GM23338 (cell line): ENCODE data around the gene CHRNA3. TPM values are rescaled to one million over a fixed set of nuclear protein-coding genes. Genes with fewer than 3 reads are reported as not detected.

Experiments used
- ATAC-seq: fragments of 200-7000 bp; cut with Tn5 transposase; 3 replicates; pipeline ENCODE4 v1.9.1; 2020
- DNase-seq: peaks from one replicate; pipeline ENCODE4 v3.0.0-alpha.2; 2015; ENCODE audit warnings: low spot score
- H2AFZ ChIP-seq: fragments of 200-600 bp; sonication (generic); 2 replicates; pipeline ENCODE4 v1.8.0; 2016; ENCODE audit warnings: antibody characterized with exemption, mild to moderate bottlenecking, moderate library complexity
- H3F3A ChIP-seq: fragments of 200-600 bp; sonication (generic); replicated peaks from 2 replicates; pipeline ENCODE4 v1.8.0; 2017; ENCODE audit warnings: antibody characterized with exemption, mixed run types, low read depth
- H3K27ac ChIP-seq: fragments of 200-600 bp; sonication (generic); 2 replicates; pipeline ENCODE4 v1.6.1; 2016; ENCODE audit warnings: low read depth
- H3K27me3 ChIP-seq: fragments of 200-600 bp; sonication (generic); 2 replicates; pipeline ENCODE4 v1.8.0; 2016; ENCODE audit warnings: mild to moderate bottlenecking, mixed run types, moderate library complexity; ENCODE audit not compliant: insufficient read depth
- H3K36me3 ChIP-seq: fragments of 200-600 bp; sonication (generic); 2 replicates; pipeline ENCODE4 v1.8.0; 2016; ENCODE audit warnings: mild to moderate bottlenecking; ENCODE audit not compliant: insufficient read depth
- H3K4me1 ChIP-seq: fragments of 200-600 bp; sonication (generic); 2 replicates; pipeline ENCODE4 v1.8.0; 2016; ENCODE audit warnings: mild to moderate bottlenecking, moderate library complexity; ENCODE audit not compliant: insufficient read depth
- H3K4me2 ChIP-seq: fragments of 200-600 bp; sonication (generic); 2 replicates; pipeline ENCODE4 v1.7.1; 2017; ENCODE audit warnings: mixed run types
- H3K4me3 ChIP-seq: fragments of 200-600 bp; sonication (generic); 2 replicates; pipeline ENCODE4 v1.6.1; 2016; ENCODE audit warnings: mixed run types
- H3K79me2 ChIP-seq: fragments of 200-600 bp; sonication (generic); replicated peaks from 2 replicates; pipeline ENCODE4 v1.8.0; 2017; ENCODE audit warnings: mild to moderate bottlenecking; ENCODE audit not compliant: insufficient read depth
- H3K9me2 ChIP-seq: fragments of 200-600 bp; sonication (generic); 2 replicates; pipeline ENCODE4 v1.8.0; 2017; ENCODE audit not compliant: insufficient read depth
- H4K20me1 ChIP-seq: fragments of 200-600 bp; sonication (generic); replicated peaks from 2 replicates; pipeline ENCODE4 v1.8.0; 2017; ENCODE audit warnings: mild to moderate bottlenecking; ENCODE audit not compliant: insufficient read depth
- H3K27ac Mint-ChIP-seq: 2 replicates; pipeline ENCODE4 v1.8.0; 2020; ENCODE audit warnings: inconsistent platforms, mild to moderate bottlenecking, moderate library complexity, mixed read lengths
- H3K27me3 Mint-ChIP-seq: 3 replicates; pipeline ENCODE4 v1.8.0; 2022; ENCODE audit warnings: low read depth, mild to moderate bottlenecking, moderate library complexity, mixed read lengths, inconsistent platforms; ENCODE audit not compliant: insufficient read depth, poor library complexity
- H3K36me3 Mint-ChIP-seq: 3 replicates; pipeline ENCODE4 v1.8.0; 2021; ENCODE audit warnings: low read depth, mild to moderate bottlenecking, inconsistent platforms, moderate library complexity, mixed read lengths
- H3K4me1 Mint-ChIP-seq: 3 replicates; pipeline ENCODE4 v1.8.0; 2020; ENCODE audit warnings: mild to moderate bottlenecking, inconsistent platforms, mixed read lengths
- H3K4me3 Mint-ChIP-seq: 3 replicates; pipeline ENCODE4 v1.8.0; 2021; ENCODE audit warnings: moderate library complexity, mild to moderate bottlenecking, inconsistent platforms, mixed read lengths
- H3K9me3 Mint-ChIP-seq: 3 replicates; pipeline ENCODE4 v1.8.0; 2020; ENCODE audit warnings: moderate library complexity, mild to moderate bottlenecking, inconsistent platforms, mixed read lengths
- CREB1 ChIP-seq: fragments of 250-450 bp; sonication (Bioruptor Pico); IDR thresholded peaks from 2 replicates; pipeline ENCODE4 v1.5.0; 2020; ENCODE audit warnings: low read depth, mild to moderate bottlenecking, moderate library complexity
- CTCF ChIP-seq, 2 experiments: fragments of 200-600 bp in 1 of 2; sonication (generic) in 1 of 2; conservative IDR thresholded peaks; 2 replicates each; pipeline versions ENCODE4 v1.5.1 to v1.6.1; 2016 to 2017; ENCODE audit warnings: antibody characterized with exemption in 2 of 2, low read depth in 2 of 2, mild to moderate bottlenecking in 2 of 2, moderate library complexity in 1 of 2
- ETS1 ChIP-seq: IDR thresholded peaks from 2 replicates; pipeline ENCODE4 v1.6.1; 2016; ENCODE audit warnings: antibody characterized with exemption
- EZH2 ChIP-seq: fragments of 200-600 bp; sonication (generic); IDR thresholded peaks from one replicate; pipeline ENCODE4 v1.8.0; 2017; ENCODE audit warnings: antibody characterized with exemption, mild to moderate bottlenecking, low read depth; ENCODE audit not compliant: unreplicated experiment
- POLR2AphosphoS5 ChIP-seq: IDR thresholded peaks from 2 replicates; pipeline ENCODE4 v1.6.1; 2016; ENCODE audit warnings: antibody characterized with exemption, low read depth
- ZNF114 ChIP-seq: fragments of 250-450 bp; sonication (Bioruptor Pico); IDR thresholded peaks from 2 replicates; pipeline ENCODE4 v1.5.0; 2020; ENCODE audit warnings: mild to moderate bottlenecking, moderate library complexity
- polyA plus RNA-seq: library from polyadenylated mRNA; unstranded; fragments of >200 nt; fragmentation: Nextera tagmentation; extraction: Ambion mirVana; gene quantifications from 2 replicates; pipeline ENCODE4 v1.2.1, GENCODE V29; 2016
- total RNA-seq: library from RNA; depleted of rRNA; stranded (reverse); fragments of >200 nt; shearing (Covaris generic); gene quantifications from 2 replicates; pipeline ENCODE4 v1.2.3, GENCODE V29; 2014

Gene CHRNA3
- total and polyA plus RNA-seq, 2 experiments from 2014 or later, result 2.9 to 3.5 TPM

GRCh38 chr15:78620021-78620526, 722 bp downstream of the CHRNA3 start:
- H3F3A ChIP-seq, result no peaks in the 10 kb centered on the region
- H3K4me2 ChIP-seq, result peak overlapping the region; percentile 93
- H3K4me1 ChIP-seq, result no peaks in the 10 kb centered on the region
- no peaks in the 10 kb centered on the region for H3K79me2 ChIP-seq
- H2AFZ ChIP-seq, result peak overlapping the region; percentile 98
- peak overlapping the region; percentile 72 for H3K4me3 Mint-ChIP-seq
- H3K9me3 Mint-ChIP-seq, result no peaks in the 10 kb centered on the region
- no peaks in the 10 kb centered on the region for H3K36me3 Mint-ChIP-seq
- peaks cover 36% of the 10 kb centered on the region for H3K27me3 Mint-ChIP-seq
- TF ChIP-seq CTCF (conservative IDR thresholded peaks at IDR 0.05; ENCODE audit: low read depth in 2 of 2), result peak; percentile 52 to 77
- no peak for TF ChIP-seq ETS1
- TF ChIP-seq ZNF114 (CRISPR knock-in tag), result no peak
- TF ChIP-seq EZH2, result peak; percentile 43
- no peak for TF ChIP-seq POLR2AphosphoS5
- H3K9me2 ChIP-seq, result no peaks in the 10 kb centered on the region
- H3K36me3 ChIP-seq, result no peaks in the 10 kb centered on the region
- H3K27ac ChIP-seq, result no peak overlapping the region
- H3K27ac Mint-ChIP-seq, result no peak overlapping the region
- ATAC-seq, result peak; percentile 75
- H3K27me3 ChIP-seq, result peaks cover 44% of the 10 kb centered on the region
- peak; percentile 80 for DNase-seq
- H4K20me1 ChIP-seq, result no peaks in the 10 kb centered on the region
- peak overlapping the region; percentile 71 for H3K4me3 ChIP-seq
- H3K4me1 Mint-ChIP-seq, result peaks cover 21% of the 10 kb centered on the region

GRCh38 chr15:78619022-78619950, 1.5 kb downstream of the CHRNA3 start:
- peak; percentile 10 for ATAC-seq

More at GRCh38 chr15:78619022-78619950, 1.5 kb downstream of the CHRNA3 start:
- peak overlapping the region; percentile 72 for H3K4me3 Mint-ChIP-seq
- H3K36me3 Mint-ChIP-seq, result no peaks in the 10 kb centered on the region
- DNase-seq, result peak; percentile 46
- H4K20me1 ChIP-seq, result no peaks in the 10 kb centered on the region
- TF ChIP-seq CREB1 (no peak), CTCF (conservative IDR thresholded peaks at IDR 0.05; ENCODE audit: low read depth in 2 of 2) (0 out of 4 replicates have a peak, but pooled peaks of 1 of the 2 experiments have one; percentile 11)
- H3K9me2 ChIP-seq, result no peaks in the 10 kb centered on the region
- peaks cover 44% of the 10 kb centered on the region for H3K27me3 ChIP-seq
- H3K4me3 ChIP-seq, result peak overlapping the region; percentile 71
- H3F3A ChIP-seq, result no peaks in the 10 kb centered on the region
- H3K79me2 ChIP-seq, result no peaks in the 10 kb centered on the region
- H3K4me2 ChIP-seq, result peak overlapping the region; percentile 93
- no peak overlapping the region for H3K27ac Mint-ChIP-seq
- no peaks in the 10 kb centered on the region for H3K9me3 Mint-ChIP-seq
- H3K27me3 Mint-ChIP-seq, result peaks cover 36% of the 10 kb centered on the region
- no peaks in the 10 kb centered on the region for H3K36me3 ChIP-seq
- H3K27ac ChIP-seq, result no peak overlapping the region
- H3K4me1 Mint-ChIP-seq, result peaks cover 21% of the 10 kb centered on the region
- no peaks in the 10 kb centered on the region for H3K4me1 ChIP-seq
- H2AFZ ChIP-seq, result peak overlapping the region; percentile 98
